Neural cell (in vitro differentiated cells): Measurements from ENCODE around the gene MTMR3.

ENCODE experiments used
- CTCF ChIP-seq: fragments of 450-650 bp; IDR thresholded peaks from 2 replicates; pipeline ENCODE4 v1.5.1; 2014; ENCODE audit warnings: antibody characterized with exemption, mild to moderate bottlenecking, moderate library complexity; ENCODE audit not compliant: poor library complexity, severe bottlenecking
- EP300 ChIP-seq: fragments of 450-650 bp; conservative IDR thresholded peaks from 2 replicates; pipeline ENCODE4 v1.6.1; 2014; ENCODE audit warnings: antibody characterized with exemption, mild to moderate bottlenecking, moderate library complexity; ENCODE audit not compliant: poor library complexity, severe bottlenecking
- REST ChIP-seq: IDR thresholded peaks from 2 replicates; pipeline ENCODE4 v1.6.1; 2012; ENCODE audit warnings: borderline replicate concordance

- TF ChIP-seq CTCF (no peak), REST (no peak), EP300 (no peak)
Observed at GRCh38 chr22:29944339-29944738, 61.4 kb downstream of the MTMR3 start.
